ENCODE data around the gene C6orf89.

DNA sequence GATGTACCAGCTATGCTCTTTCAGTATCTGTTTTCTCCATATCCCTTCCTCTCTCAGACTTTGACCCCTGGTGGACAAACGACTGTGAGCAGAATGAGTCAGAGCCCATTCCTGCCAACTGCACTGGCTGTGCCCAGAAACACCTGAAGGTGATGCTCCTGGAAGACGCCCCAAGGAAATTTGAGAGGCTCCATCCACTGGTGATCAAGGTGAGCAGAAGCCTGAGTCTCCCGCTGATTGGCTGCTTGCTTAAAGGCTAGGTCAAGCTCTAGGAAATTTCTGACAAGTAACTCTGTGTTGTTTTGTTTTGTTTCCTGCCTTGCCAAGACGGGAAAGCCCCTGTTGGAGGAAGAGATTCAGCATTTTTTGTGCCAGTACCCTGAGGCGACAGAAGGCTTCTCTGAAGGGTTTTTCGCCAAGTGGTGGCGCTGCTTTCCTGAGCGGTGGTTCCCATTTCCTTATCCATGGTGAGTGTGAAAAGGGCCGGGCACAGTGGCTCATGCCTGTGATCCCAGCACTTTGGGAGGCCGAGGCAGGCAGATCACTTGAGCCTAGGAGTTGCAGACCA, 28.6 kb downstream of the C6orf89 start:
- TF ChIP-seq POLR2AphosphoS5 (IDR thresholded peaks at IDR 0.05; ENCODE audit: low read depth, low read length) (no peak), POLR2A (IDR thresholded peaks at IDR 0.05; ENCODE audit: low read depth, low read length) (no peak)
